Measurements from ENCODE around the gene DCLRE1C.

GRCh38 chr10:14953424-14954000 lies 384 bp downstream of the DCLRE1C start:
- TF ChIP-seq MAX (IDR thresholded peaks at IDR 0.05): no peak
- TF ChIP-seq EP300 (IDR thresholded peaks at IDR 0.05): no peak
- no peak for TF ChIP-seq CTCF (IDR thresholded peaks at IDR 0.05)
- no peak for TF ChIP-seq SREBF2 (IDR thresholded peaks at IDR 0.05)

All from A549 (cell line).